HEK293 (cell line): ENCODE results near the gene EEF2.
A peak's percentile ranks its signal among the peaks of the same experiment; 100 is the strongest.

Source experiments
- KLF10 ChIP-seq: fragments of 450-650 bp; IDR thresholded peaks from 2 replicates; pipeline ENCODE4 v1.5.1; 2018; ENCODE audit warnings: missing biosample characterization, mild to moderate bottlenecking, missing genetic modification characterization
- KLF7 ChIP-seq: fragments of 450-650 bp; formaldehyde crosslinking; IDR thresholded peaks from 2 replicates; pipeline ENCODE4 v1.5.1; 2016; ENCODE audit warnings: missing biosample characterization, missing genetic modification characterization, borderline replicate concordance
- KLF9 ChIP-seq: fragments of 450-650 bp; formaldehyde crosslinking; IDR thresholded peaks from 2 replicates; pipeline ENCODE4 v1.5.1; 2016; ENCODE audit warnings: missing biosample characterization, missing genetic modification characterization, low read depth
- MYNN ChIP-seq: fragments of 450-650 bp; formaldehyde crosslinking; IDR thresholded peaks from 2 replicates; pipeline ENCODE4 v1.5.1; 2016; ENCODE audit warnings: missing biosample characterization, missing genetic modification characterization, borderline replicate concordance
- MZF1 ChIP-seq: fragments of 450-650 bp; formaldehyde crosslinking; IDR thresholded peaks from 2 replicates; pipeline ENCODE4 v1.5.1; 2017; ENCODE audit warnings: missing biosample characterization, missing genetic modification characterization, borderline replicate concordance
- PRDM6 ChIP-seq: fragments of 450-650 bp; formaldehyde crosslinking; IDR thresholded peaks from 2 replicates; pipeline ENCODE4 v1.5.1; 2017; ENCODE audit warnings: missing biosample characterization, missing genetic modification characterization
- SCRT2 ChIP-seq: fragments of 450-650 bp; formaldehyde crosslinking; IDR thresholded peaks from 2 replicates; pipeline ENCODE4 v1.5.1; 2016; ENCODE audit warnings: missing biosample characterization, missing genetic modification characterization
- ZEB2 ChIP-seq: fragments of 450-650 bp; formaldehyde crosslinking; IDR thresholded peaks from 2 replicates; pipeline ENCODE4 v1.5.1; 2016; ENCODE audit warnings: missing biosample characterization, missing genetic modification characterization
- ZNF16 ChIP-seq: fragments of 450-650 bp; formaldehyde crosslinking; IDR thresholded peaks from 2 replicates; pipeline ENCODE4 v1.5.1; 2016; ENCODE audit warnings: low read depth, missing biosample characterization, missing genetic modification characterization
- ZNF184 ChIP-seq: fragments of 450-650 bp; IDR thresholded peaks from 2 replicates; pipeline ENCODE4 v1.5.1; 2018; ENCODE audit warnings: missing biosample characterization, mild to moderate bottlenecking, missing genetic modification characterization
- ZNF354C ChIP-seq: fragments of 450-650 bp; formaldehyde crosslinking; IDR thresholded peaks from 2 replicates; pipeline ENCODE4 v1.5.1; 2016; ENCODE audit warnings: missing biosample characterization, missing genetic modification characterization, low read depth, borderline replicate concordance
- ZNF529 ChIP-seq: fragments of 450-650 bp; formaldehyde crosslinking; IDR thresholded peaks from 2 replicates; pipeline ENCODE4 v1.5.1; 2017; ENCODE audit warnings: missing genetic modification characterization, missing biosample characterization; ENCODE audit not compliant: insufficient replicate concordance
- ZNF600 ChIP-seq: fragments of 450-650 bp; formaldehyde crosslinking; IDR thresholded peaks from 2 replicates; pipeline ENCODE4 v1.5.1; 2016; ENCODE audit warnings: missing biosample characterization, missing genetic modification characterization
- ZNF610 ChIP-seq: fragments of 450-650 bp; formaldehyde crosslinking; IDR thresholded peaks from 2 replicates; pipeline ENCODE4 v1.5.1; 2016; ENCODE audit warnings: missing biosample characterization, missing genetic modification characterization, borderline replicate concordance
- ZNF629 ChIP-seq: fragments of 450-650 bp; formaldehyde crosslinking; IDR thresholded peaks from 2 replicates; pipeline ENCODE4 v1.5.1; 2017; ENCODE audit warnings: missing biosample characterization, missing genetic modification characterization
- ZSCAN16 ChIP-seq: fragments of 450-650 bp; formaldehyde crosslinking; IDR thresholded peaks from 2 replicates; pipeline ENCODE4 v1.5.1; 2016; ENCODE audit warnings: missing biosample characterization, missing genetic modification characterization
- ZXDB ChIP-seq: fragments of 450-650 bp; formaldehyde crosslinking; IDR thresholded peaks from 2 replicates; pipeline ENCODE4 v1.5.1; 2016; ENCODE audit warnings: missing biosample characterization, missing genetic modification characterization
- TF ChIP-seq, protein P1 (sequence below): fragments of 450-650 bp; formaldehyde crosslinking; IDR thresholded peaks from 2 replicates; pipeline ENCODE4 v1.5.1; 2016; ENCODE audit warnings: missing biosample characterization, missing genetic modification characterization, borderline replicate concordance
- TF ChIP-seq, protein P2 (sequence below): fragments of 450-650 bp; formaldehyde crosslinking; IDR thresholded peaks from 2 replicates; pipeline ENCODE4 v1.5.0; 2017; ENCODE audit warnings: missing biosample characterization, missing genetic modification characterization, borderline replicate concordance
- TF ChIP-seq, protein P3 (sequence below): fragments of 450-650 bp; formaldehyde crosslinking; IDR thresholded peaks from 2 replicates; pipeline ENCODE4 v1.5.1; 2016; ENCODE audit warnings: missing biosample characterization, missing genetic modification characterization
- TF ChIP-seq, protein P4 (sequence below): fragments of 450-650 bp; formaldehyde crosslinking; IDR thresholded peaks from 2 replicates; pipeline ENCODE4 v1.5.1; 2016; ENCODE audit warnings: missing biosample characterization, missing genetic modification characterization
- TF ChIP-seq, protein P5 (sequence below): fragments of 450-650 bp; formaldehyde crosslinking; IDR thresholded peaks from 2 replicates; pipeline ENCODE4 v1.5.1; 2016; ENCODE audit warnings: missing biosample characterization, missing genetic modification characterization
- TF ChIP-seq, protein P6 (sequence below): fragments of 450-650 bp; formaldehyde crosslinking; IDR thresholded peaks from 2 replicates; pipeline ENCODE4 v1.5.1; 2016; ENCODE audit warnings: missing biosample characterization, missing genetic modification characterization

Gene EEF2

GRCh38 chr19:3986260-3987041, 1.2 kb upstream of the EEF2 start (continued):
- TF ChIP-seq KLF10 (tag by site-specific recombination) (peak; percentile 32), ZXDB (tag by site-specific recombination) (peak; percentile 64; the same call in 1 of the 2 replicates), ZNF16 (tag by site-specific recombination) (no peak), ZEB2 (tag by site-specific recombination) (peak; percentile 86), SCRT2 (tag by site-specific recombination) (peak; percentile 41; the same call in 1 of the 2 replicates), MYNN (no peak), ZNF529 (no peak), ZNF610 (tag by site-specific recombination) (0 out of 2 replicates have a peak, but pooled peaks have one; percentile 28), KLF7 (tag by site-specific recombination) (no peak), MZF1 (peak; percentile 40; the same call in 1 of the 2 replicates), KLF9 (peak; percentile 19; the same call in 1 of the 2 replicates), ZNF184 (peak; percentile 60; the same call in 1 of the 2 replicates), PRDM6 (tag by site-specific recombination) (peak; percentile 55; the same call in 1 of the 2 replicates), ZNF629 (peak; percentile 46), ZNF600 (0 out of 2 replicates have a peak, but pooled peaks have one; percentile 27), ZNF354C (tag by site-specific recombination) (no peak), ZSCAN16 (tag by site-specific recombination) (no peak)
- TF ChIP-seq, protein P1, sequence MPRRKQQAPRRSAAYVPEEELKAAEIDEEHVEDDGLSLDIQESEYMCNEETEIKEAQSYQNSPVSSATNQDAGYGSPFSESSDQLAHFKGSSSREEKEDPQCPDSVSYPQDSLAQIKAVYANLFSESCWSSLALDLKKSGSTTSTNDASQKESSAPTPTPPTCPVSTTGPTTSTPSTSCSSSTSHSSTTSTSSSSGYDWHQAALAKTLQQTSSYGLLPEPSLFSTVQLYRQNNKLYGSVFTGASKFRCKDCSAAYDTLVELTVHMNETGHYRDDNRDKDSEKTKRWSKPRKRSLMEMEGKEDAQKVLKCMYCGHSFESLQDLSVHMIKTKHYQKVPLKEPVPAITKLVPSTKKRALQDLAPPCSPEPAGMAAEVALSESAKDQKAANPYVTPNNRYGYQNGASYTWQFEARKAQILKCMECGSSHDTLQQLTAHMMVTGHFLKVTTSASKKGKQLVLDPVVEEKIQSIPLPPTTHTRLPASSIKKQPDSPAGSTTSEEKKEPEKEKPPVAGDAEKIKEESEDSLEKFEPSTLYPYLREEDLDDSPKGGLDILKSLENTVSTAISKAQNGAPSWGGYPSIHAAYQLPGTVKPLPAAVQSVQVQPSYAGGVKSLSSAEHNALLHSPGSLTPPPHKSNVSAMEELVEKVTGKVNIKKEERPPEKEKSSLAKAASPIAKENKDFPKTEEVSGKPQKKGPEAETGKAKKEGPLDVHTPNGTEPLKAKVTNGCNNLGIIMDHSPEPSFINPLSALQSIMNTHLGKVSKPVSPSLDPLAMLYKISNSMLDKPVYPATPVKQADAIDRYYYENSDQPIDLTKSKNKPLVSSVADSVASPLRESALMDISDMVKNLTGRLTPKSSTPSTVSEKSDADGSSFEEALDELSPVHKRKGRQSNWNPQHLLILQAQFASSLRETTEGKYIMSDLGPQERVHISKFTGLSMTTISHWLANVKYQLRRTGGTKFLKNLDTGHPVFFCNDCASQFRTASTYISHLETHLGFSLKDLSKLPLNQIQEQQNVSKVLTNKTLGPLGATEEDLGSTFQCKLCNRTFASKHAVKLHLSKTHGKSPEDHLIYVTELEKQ, result 0 out of 2 replicates have a peak, but pooled peaks have one; percentile 6
- TF ChIP-seq, protein P2, sequence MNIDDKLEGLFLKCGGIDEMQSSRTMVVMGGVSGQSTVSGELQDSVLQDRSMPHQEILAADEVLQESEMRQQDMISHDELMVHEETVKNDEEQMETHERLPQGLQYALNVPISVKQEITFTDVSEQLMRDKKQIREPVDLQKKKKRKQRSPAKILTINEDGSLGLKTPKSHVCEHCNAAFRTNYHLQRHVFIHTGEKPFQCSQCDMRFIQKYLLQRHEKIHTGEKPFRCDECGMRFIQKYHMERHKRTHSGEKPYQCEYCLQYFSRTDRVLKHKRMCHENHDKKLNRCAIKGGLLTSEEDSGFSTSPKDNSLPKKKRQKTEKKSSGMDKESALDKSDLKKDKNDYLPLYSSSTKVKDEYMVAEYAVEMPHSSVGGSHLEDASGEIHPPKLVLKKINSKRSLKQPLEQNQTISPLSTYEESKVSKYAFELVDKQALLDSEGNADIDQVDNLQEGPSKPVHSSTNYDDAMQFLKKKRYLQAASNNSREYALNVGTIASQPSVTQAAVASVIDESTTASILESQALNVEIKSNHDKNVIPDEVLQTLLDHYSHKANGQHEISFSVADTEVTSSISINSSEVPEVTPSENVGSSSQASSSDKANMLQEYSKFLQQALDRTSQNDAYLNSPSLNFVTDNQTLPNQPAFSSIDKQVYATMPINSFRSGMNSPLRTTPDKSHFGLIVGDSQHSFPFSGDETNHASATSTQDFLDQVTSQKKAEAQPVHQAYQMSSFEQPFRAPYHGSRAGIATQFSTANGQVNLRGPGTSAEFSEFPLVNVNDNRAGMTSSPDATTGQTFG (tag by site-specific recombination), result no peak
- TF ChIP-seq, protein P3, sequence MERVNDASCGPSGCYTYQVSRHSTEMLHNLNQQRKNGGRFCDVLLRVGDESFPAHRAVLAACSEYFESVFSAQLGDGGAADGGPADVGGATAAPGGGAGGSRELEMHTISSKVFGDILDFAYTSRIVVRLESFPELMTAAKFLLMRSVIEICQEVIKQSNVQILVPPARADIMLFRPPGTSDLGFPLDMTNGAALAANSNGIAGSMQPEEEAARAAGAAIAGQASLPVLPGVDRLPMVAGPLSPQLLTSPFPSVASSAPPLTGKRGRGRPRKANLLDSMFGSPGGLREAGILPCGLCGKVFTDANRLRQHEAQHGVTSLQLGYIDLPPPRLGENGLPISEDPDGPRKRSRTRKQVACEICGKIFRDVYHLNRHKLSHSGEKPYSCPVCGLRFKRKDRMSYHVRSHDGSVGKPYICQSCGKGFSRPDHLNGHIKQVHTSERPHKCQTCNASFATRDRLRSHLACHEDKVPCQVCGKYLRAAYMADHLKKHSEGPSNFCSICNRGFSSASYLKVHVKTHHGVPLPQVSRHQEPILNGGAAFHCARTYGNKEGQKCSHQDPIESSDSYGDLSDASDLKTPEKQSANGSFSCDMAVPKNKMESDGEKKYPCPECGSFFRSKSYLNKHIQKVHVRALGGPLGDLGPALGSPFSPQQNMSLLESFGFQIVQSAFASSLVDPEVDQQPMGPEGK (tag by site-specific recombination), result peak; percentile 50
- TF ChIP-seq, protein P4, sequence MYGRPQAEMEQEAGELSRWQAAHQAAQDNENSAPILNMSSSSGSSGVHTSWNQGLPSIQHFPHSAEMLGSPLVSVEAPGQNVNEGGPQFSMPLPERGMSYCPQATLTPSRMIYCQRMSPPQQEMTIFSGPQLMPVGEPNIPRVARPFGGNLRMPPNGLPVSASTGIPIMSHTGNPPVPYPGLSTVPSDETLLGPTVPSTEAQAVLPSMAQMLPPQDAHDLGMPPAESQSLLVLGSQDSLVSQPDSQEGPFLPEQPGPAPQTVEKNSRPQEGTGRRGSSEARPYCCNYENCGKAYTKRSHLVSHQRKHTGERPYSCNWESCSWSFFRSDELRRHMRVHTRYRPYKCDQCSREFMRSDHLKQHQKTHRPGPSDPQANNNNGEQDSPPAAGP (tag by site-specific recombination), result 0 out of 2 replicates have a peak, but pooled peaks have one; percentile 34
- TF ChIP-seq, protein P5, sequence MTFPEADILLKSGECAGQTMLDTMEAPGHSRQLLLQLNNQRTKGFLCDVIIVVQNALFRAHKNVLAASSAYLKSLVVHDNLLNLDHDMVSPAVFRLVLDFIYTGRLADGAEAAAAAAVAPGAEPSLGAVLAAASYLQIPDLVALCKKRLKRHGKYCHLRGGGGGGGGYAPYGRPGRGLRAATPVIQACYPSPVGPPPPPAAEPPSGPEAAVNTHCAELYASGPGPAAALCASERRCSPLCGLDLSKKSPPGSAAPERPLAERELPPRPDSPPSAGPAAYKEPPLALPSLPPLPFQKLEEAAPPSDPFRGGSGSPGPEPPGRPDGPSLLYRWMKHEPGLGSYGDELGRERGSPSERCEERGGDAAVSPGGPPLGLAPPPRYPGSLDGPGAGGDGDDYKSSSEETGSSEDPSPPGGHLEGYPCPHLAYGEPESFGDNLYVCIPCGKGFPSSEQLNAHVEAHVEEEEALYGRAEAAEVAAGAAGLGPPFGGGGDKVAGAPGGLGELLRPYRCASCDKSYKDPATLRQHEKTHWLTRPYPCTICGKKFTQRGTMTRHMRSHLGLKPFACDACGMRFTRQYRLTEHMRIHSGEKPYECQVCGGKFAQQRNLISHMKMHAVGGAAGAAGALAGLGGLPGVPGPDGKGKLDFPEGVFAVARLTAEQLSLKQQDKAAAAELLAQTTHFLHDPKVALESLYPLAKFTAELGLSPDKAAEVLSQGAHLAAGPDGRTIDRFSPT (tag by site-specific recombination), result peak; percentile 35; the same call in 1 of the 2 replicates
- TF ChIP-seq, protein P6, sequence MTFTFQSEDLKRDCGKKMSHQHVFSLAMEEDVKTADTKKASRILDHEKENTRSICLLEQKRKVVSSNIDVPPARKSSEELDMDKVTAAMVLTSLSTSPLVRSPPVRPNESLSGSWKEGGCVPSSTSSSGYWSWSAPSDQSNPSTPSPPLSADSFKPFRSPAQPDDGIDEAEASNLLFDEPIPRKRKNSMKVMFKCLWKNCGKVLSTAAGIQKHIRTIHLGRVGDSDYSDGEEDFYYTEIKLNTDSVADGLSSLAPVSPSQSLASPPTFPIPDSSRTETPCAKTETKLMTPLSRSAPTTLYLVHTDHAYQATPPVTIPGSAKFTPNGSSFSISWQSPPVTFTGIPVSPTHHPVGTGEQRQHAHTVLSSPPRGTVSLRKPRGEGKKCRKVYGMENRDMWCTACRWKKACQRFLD (tag by site-specific recombination), result no peak
